Measurements from ENCODE around the gene TSPO2.

The TSPO2 gene

GRCh38 chr6:41058783-41059181 lies 16.5 kb downstream of the TSPO2 start:
- TF ChIP-seq, protein P1, sequence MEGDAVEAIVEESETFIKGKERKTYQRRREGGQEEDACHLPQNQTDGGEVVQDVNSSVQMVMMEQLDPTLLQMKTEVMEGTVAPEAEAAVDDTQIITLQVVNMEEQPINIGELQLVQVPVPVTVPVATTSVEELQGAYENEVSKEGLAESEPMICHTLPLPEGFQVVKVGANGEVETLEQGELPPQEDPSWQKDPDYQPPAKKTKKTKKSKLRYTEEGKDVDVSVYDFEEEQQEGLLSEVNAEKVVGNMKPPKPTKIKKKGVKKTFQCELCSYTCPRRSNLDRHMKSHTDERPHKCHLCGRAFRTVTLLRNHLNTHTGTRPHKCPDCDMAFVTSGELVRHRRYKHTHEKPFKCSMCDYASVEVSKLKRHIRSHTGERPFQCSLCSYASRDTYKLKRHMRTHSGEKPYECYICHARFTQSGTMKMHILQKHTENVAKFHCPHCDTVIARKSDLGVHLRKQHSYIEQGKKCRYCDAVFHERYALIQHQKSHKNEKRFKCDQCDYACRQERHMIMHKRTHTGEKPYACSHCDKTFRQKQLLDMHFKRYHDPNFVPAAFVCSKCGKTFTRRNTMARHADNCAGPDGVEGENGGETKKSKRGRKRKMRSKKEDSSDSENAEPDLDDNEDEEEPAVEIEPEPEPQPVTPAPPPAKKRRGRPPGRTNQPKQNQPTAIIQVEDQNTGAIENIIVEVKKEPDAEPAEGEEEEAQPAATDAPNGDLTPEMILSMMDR (IDR thresholded peaks at IDR 0.05; ENCODE audit: insufficient read depth, missing control alignments) = no peak
- FAIRE-seq (no peak), DNase-seq (ENCODE audit: insufficient read length, low spot score) (no peak)

DNA sequence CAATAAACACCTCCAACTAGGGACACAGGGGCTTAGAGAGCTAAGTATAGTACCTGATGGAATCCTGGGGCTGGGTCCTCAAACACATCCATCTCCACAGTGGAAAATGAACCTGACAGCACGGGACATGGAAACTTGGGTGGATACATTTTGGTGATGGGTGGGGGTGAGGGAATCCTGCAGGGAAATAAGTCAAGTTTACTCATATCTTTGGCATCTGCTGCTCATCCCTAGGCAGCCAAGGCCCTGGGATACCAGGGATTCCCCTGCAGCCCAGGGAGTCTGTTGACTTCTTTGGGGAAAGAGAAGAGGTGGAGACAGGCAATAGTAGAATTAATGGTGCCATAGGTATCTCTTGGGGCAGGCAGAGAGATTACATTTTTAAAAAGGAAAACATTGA lies 17.3 kb downstream of the TSPO2 start:
- DNase-seq (ENCODE audit: insufficient read length, low spot score) = no peak
- FAIRE-seq = no peak
- TF ChIP-seq, protein P1 (IDR thresholded peaks at IDR 0.05; ENCODE audit: insufficient read depth, missing control alignments) = no peak

GRCh38 chr6:41061196-41061726 lies 19.0 kb downstream of the TSPO2 start:
- no peak for FAIRE-seq
- TF ChIP-seq, protein P1 (IDR thresholded peaks at IDR 0.05; ENCODE audit: insufficient read depth, missing control alignments) = no peak
- no peak for DNase-seq (ENCODE audit: insufficient read length, low spot score)

DNA sequence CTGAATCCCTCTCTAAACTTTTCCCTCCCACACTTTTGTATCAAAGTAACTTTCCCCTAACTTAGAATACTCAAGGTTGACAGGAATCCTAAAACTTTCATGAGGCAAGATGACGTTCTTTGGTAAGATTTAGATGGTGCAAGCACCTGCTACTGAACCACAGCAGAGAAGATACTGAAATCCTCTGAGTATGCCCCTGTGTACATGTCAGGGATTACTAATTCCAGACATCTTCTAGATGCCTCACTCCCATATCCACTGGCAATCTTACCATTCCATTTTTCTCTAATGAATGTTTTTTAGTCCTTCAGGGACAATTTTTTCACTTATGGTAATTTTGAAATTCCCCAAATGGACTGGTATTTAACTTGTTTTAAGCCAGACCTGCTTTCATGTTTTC lies 19.8 kb downstream of the TSPO2 start:
- FAIRE-seq (no peak), DNase-seq (ENCODE audit: insufficient read length, low spot score) (no peak)
- TF ChIP-seq, protein P1 (IDR thresholded peaks at IDR 0.05; ENCODE audit: insufficient read depth, missing control alignments) = no peak

DNA sequence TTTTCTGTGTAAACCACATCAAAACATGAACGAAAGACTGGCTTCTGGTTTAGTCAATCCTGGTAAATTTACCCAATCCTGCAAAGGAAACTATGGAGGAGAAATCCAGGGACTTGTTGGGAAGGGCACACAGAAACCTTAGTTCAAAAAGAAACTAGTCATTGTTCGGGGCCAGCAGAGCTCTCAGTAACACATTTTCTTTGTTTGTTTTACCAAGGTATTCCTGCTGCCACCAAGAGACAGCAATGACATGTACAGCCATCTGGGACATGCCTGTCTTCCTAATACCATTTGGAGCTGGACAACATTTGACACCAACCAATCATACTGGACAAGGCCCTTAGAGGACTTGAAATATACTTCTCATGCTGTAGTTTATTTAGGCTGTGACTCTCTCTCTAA lies 21.6 kb downstream of the TSPO2 start:
- no peak for FAIRE-seq
- no peak for DNase-seq (ENCODE audit: insufficient read length, low spot score)
- TF ChIP-seq, protein P1 (IDR thresholded peaks at IDR 0.05; ENCODE audit: insufficient read depth, missing control alignments) = no peak

DNA sequence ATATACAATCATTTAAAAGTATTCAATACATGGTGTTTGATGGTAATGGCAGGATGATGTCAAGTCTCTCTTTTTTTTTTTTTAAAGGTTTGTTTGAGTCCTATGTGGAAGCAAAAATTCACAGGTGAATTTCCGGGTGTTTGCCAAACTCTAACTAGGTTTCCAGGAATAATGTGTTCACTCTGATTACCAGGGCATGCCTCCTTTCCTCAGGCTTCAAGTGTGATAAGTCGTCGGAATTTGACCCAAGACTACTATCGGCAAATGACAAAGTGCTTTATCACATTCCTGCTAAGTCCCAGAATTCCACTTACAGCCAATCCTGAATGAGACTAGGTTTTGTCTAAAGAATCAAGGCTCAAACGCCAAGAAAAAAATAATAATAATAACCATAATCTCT lies 22.6 kb downstream of the TSPO2 start:
- TF ChIP-seq, protein P1 (IDR thresholded peaks at IDR 0.05; ENCODE audit: insufficient read depth, missing control alignments) = no peak
- no peak for DNase-seq (ENCODE audit: insufficient read length, low spot score)
- no peak for FAIRE-seq

DNA sequence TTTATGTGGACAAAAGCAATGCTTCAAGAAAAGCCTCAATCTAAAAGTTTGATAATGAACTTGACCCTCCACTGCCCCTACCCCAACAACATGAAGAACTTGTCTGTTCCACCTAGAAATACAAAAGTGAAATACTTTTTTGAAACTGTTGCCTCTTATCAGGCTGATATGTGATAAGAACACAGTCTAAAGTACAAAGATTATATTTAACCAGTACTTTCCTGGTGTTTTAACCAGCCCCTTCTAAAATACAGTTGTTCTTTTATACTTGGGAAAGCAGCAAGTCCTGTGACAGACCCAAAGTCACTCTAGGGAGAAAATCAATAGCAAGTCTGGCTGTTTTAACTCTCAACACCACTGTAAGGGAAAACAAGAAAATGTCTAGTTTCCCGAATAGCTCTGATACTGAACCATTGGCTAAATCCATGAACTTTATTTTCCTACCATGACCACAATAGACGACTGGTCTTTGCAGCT lies 23.3 kb downstream of the TSPO2 start:
- TF ChIP-seq, protein P1 (IDR thresholded peaks at IDR 0.05; ENCODE audit: insufficient read depth, missing control alignments) = no peak
- FAIRE-seq (no peak), DNase-seq (ENCODE audit: insufficient read length, low spot score) (no peak)
